Right ventricle myocardium inferior (tissue), 1 donor: ENCODE data around the gene STK32B. TPM values are rescaled to one million over a fixed set of nuclear protein-coding genes. Genes with fewer than 3 reads are reported as not detected.

ENCODE experiments used
- ATAC-seq: fragments of 200-7000 bp; cut with Tn5 transposase; one replicate; pipeline ENCODE4 v1.9.1; 2020; ENCODE audit warnings: mild to moderate bottlenecking, moderate library complexity
- DNase-seq: peaks from one replicate; pipeline ENCODE4 v3.0.0; 2021; ENCODE audit errors: missing footprints
- intact Hi-C: fragments of 100-400 bp; cut with DNase I; formaldehyde crosslinking; loops from one replicate; pipeline ENCODE4 v1.11.0; 2022
- total RNA-seq: library from RNA; stranded (reverse); fragmentation: NEBNext Ultra II Directional; extraction: Animal tissue kit (Norgen Biotek cat#: 25700); gene quantifications from one replicate; pipeline ENCODE4 v1.2.1, GENCODE V29; 2021
- donor health status: DM: no; HTN: yes; CAD: no; lungs with severe emphysema.

Gene STK32B
- total RNA-seq, 1 donor from 2014 or later = 0.89 TPM

DNA sequence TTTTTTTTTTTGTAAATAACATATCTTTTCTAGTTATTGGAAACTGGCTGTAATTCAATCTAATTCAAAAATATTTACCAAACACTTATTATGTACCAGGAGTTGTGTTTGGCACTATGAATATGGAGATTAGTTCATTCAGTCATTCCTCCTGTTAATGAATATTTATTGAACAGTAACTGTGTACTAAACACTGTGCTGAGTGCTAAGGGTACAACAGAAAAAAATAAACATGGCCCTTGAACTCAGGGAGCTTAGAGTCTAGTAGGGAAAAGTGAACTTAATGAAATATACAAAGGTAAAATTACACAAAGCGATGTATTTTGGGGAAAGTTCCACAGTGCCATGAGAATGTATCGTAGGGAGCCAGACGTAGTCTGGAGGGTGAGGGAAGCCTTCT lies 87.1 kb downstream of the STK32B start:
- no peak for ATAC-seq
- intact Hi-C loops = no loop called here
- DNase-seq = no peak

GRCh38 chr4:5139141-5139540 lies 87.9 kb downstream of the STK32B start:
- intact Hi-C loops = no loop called here
- ATAC-seq = no peak
- no peak for DNase-seq

GRCh38 chr4:5141802-5142201 lies 90.5 kb downstream of the STK32B start:
- DNase-seq (no peak), ATAC-seq (no peak)
- intact Hi-C loops = loop anchor here (5.0 kb wide), 2 partner anchors 90 to 145 kb away; partner anchors contain the start of gene STK32B

- DNase-seq (no peak), ATAC-seq (no peak)
- intact Hi-C loops = loop anchor here (5.0 kb wide), 2 partner anchors 90 to 145 kb away; partner anchors contain the start of gene STK32B
Observed at GRCh38 chr4:5142726-5143125, 91.4 kb downstream of the STK32B start.

DNA sequence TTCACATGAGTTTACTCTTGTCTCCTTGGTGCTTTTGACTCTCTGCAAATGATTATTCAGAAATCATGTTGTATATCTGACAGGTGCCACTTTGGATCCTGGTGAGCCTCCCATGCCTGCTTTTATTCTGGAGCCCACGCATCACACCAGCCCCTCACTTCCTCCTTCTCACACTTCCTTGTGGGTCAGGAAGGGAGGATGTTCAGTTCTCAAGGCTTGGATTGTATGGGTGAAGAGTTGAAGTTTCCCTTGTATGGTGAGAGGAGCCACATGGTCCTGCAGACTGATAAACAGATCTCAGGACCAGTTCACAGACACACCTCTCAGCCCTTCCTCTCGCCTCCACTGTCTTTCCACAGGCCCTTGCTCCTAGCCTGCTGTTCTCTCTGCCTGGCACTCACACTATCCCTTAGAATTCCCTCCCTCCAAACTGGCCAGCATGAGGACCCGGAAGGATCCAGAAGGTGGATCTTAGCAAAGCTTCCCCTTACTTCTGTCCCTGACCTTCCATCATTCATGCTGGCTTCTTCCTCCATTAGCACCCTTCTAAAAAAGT lies 92.1 kb downstream of the STK32B start:
- DNase-seq (no peak), ATAC-seq (no peak)
- intact Hi-C loops = loop anchor here (5.0 kb wide), 2 partner anchors 91 to 146 kb away; partner anchors contain the start of gene STK32B

- peak; percentile 82 for ATAC-seq
- intact Hi-C loops = loop anchor here (5.0 kb wide), 2 partner anchors 92 to 147 kb away; partner anchors contain the start of gene STK32B
- DNase-seq = no peak
Observed at GRCh38 chr4:5143940-5144339, 92.7 kb downstream of the STK32B start.

- DNase-seq = no peak
- ATAC-seq = peak; percentile 66
- intact Hi-C loops = loop anchor here (5.0 kb wide), 2 partner anchors 92 to 147 kb away; partner anchors contain the start of gene STK32B
Observed at GRCh38 chr4:5144384-5144783, 93.1 kb downstream of the STK32B start.

DNA sequence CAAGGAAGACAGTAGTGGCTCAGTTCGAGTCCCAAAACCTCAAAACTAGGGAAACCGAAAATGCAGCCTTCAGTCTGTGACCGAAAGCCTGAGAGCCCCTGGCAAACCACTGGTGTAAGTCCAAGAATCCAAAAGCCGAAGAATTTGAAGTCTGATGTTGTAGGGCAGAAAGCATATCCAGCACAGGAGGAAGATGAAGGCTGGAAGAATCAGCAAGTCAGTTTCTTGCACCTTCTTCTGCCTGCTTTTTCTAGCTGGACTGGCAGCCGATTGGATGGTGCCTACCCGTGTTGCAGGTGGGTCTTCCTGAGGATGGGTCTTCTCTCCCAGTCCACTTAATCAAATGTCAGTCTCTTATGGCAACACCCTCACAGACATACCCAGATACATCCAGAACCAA lies 95.0 kb downstream of the STK32B start:
- DNase-seq (no peak), ATAC-seq (no peak)
- intact Hi-C loops = no loop called here

GRCh38 chr4:5152521-5152920 lies 101.2 kb downstream of the STK32B start:
- intact Hi-C loops = no loop called here
- ATAC-seq (no peak), DNase-seq (no peak)

DNA sequence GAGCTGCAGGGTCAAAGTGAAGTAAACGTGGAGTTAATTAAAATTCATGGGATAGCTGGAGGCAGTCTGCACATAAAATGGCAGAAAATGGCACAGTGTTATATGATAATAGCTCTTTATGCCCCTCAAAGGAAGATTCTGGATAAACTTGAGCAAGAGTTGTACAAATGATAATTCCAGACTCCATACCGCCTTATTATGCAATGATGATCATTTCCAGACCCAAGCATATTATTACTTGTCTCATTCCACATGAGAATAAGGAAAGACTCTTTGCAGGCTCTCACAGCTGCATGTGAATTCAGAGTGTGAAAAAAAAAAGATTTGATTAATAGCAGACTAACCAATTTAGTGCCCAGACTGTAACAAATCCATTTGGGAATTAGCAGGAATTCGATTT lies 105.4 kb downstream of the STK32B start:
- ATAC-seq (no peak), DNase-seq (no peak)
- intact Hi-C loops = no loop called here

GRCh38 chr4:5157791-5158770 lies 106.8 kb downstream of the STK32B start:
- no peak for DNase-seq
- intact Hi-C loops = no loop called here
- no peak for ATAC-seq

- no peak for ATAC-seq
- intact Hi-C loops = no loop called here
- DNase-seq = no peak
Observed at GRCh38 chr4:5158825-5159224, 107.5 kb downstream of the STK32B start.

GRCh38 chr4:5160668-5161067 lies 109.4 kb downstream of the STK32B start:
- intact Hi-C loops = no loop called here
- DNase-seq = no peak
- ATAC-seq = no peak

DNA sequence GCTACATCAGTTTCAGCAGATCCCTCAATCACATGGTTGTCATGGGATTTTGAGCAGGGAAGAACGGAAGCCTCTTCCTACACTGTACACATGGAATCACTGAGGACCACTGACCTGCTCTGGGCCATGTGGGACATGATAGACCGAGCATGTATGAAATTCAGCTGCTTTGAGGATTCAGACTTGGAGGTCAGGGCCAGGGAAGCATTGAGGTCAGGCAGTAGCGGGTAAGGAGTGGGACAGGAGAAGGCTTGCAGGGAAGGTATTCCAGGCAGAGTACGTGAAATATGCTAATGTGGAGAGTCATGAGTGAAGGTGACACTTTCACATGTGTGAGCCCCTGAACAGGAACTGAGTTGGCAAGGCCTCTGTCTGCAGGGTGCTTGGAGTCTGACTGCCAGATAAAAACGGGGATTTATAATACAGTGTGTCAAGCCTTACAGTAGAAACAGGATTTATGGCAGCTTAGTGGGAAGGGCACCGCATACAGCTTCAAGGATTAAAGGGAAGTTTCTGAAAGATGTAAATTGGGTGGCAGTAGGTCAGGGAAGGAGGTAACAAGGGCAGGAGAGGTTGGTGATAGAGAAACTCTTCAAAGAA lies 111.7 kb downstream of the STK32B start:
- DNase-seq = no peak
- no peak for ATAC-seq
- intact Hi-C loops = no loop called here

- intact Hi-C loops = no loop called here
- no peak for ATAC-seq
- DNase-seq = no peak
Observed at GRCh38 chr4:5164221-5164912, 113.1 kb downstream of the STK32B start.

- DNase-seq = no peak
- ATAC-seq = no peak
- intact Hi-C loops = no loop called here
Observed at GRCh38 chr4:5165420-5166369, 114.4 kb downstream of the STK32B start.

DNA sequence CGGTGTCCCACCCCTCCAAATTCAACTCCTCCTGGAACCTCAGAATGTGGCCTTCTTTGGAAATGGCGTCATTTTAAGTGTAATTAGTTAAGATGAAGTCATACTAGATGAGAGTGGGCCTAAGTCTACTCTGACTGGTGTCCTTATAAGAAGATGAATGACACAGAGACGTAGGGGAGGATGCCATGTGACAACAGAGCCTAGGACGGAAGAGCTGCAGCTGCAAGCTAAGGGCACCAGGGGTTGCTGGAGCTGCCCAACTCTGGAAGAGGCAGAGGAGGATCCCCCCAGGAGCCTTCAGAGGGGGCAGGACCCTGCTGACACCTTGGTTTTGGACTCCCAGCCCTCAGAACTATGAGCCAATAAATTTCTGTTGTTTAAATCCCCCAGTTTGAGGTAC lies 115.1 kb downstream of the STK32B start:
- no peak for DNase-seq
- intact Hi-C loops = no loop called here

GRCh38 chr4:5168891-5169290 lies 117.6 kb downstream of the STK32B start:
- ATAC-seq (no peak), DNase-seq (no peak)
- intact Hi-C loops = no loop called here

More for the DNA sequence above, 115.1 kb downstream of the STK32B start:
- ATAC-seq = no peak
